ENCODE measurements around the gene CFI. TPM values are rescaled to one million over a fixed set of nuclear protein-coding genes. Genes with fewer than 3 reads are reported as not detected.
"Not testable (repeated sequence)": the region's sequence is repeated elsewhere in the genome, so short reads cannot be mapped to it uniquely, and the experiment has no call there.

Gene CFI
- total RNA-seq, 1 donor from 2014 or later: 426 TPM

GRCh38 chr4:109801099-109801789 lies 555 bp downstream of the CFI start:
- peak; percentile 50 for ATAC-seq
- no peak for DNase-seq (ENCODE audit: low spot score)

- DNase-seq (ENCODE audit: low spot score): no peak
- peak; percentile 35 for ATAC-seq
Observed at GRCh38 chr4:109798866-109799265, 2.9 kb downstream of the CFI start.

- DNase-seq (ENCODE audit: low spot score) (no peak), ATAC-seq (no peak)
Observed at GRCh38 chr4:109795059-109795458, 6.7 kb downstream of the CFI start.

- no peak for ATAC-seq
- DNase-seq (ENCODE audit: low spot score): no peak
Observed at GRCh38 chr4:109787807-109788206, 14.0 kb downstream of the CFI start.

- ATAC-seq (no peak), DNase-seq (ENCODE audit: low spot score) (no peak)
Observed at GRCh38 chr4:109786846-109787245, 15.0 kb downstream of the CFI start.

GRCh38 chr4:109782092-109782491 lies 19.7 kb downstream of the CFI start:
- not testable (repeated sequence) for ATAC-seq; DNase-seq (ENCODE audit: low spot score)

- ATAC-seq (peak; percentile 59), DNase-seq (ENCODE audit: low spot score) (no peak)
Observed at GRCh38 chr4:109764789-109765402, 36.9 kb downstream of the CFI start.

GRCh38 chr4:109764376-109764775 lies 37.4 kb downstream of the CFI start:
- peak; percentile 40 for ATAC-seq
- DNase-seq (ENCODE audit: low spot score): no peak

- ATAC-seq (no peak), DNase-seq (ENCODE audit: low spot score) (no peak)
Observed at GRCh38 chr4:109760682-109761081, 41.1 kb downstream of the CFI start.

GRCh38 chr4:109755656-109756055 lies 46.1 kb downstream of the CFI start:
- DNase-seq (ENCODE audit: low spot score) (no peak), ATAC-seq (no peak)

GRCh38 chr4:109754093-109754857 lies 47.5 kb downstream of the CFI start:
- peak; percentile 52 for ATAC-seq
- DNase-seq (ENCODE audit: low spot score): no peak

- DNase-seq (ENCODE audit: low spot score) (no peak), ATAC-seq (no peak)
Observed at GRCh38 chr4:109752525-109752924, 49.3 kb downstream of the CFI start.

GRCh38 chr4:109751852-109752251 lies 49.9 kb downstream of the CFI start:
- DNase-seq (ENCODE audit: low spot score): no peak
- ATAC-seq: no peak

GRCh38 chr4:109750652-109751244 lies 51.1 kb downstream of the CFI start:
- DNase-seq (ENCODE audit: low spot score) (no peak), ATAC-seq (no peak)

GRCh38 chr4:109749388-109750082 lies 52.3 kb downstream of the CFI start:
- ATAC-seq (peak; percentile 67), DNase-seq (ENCODE audit: low spot score) (no peak)

- ATAC-seq (no peak), DNase-seq (ENCODE audit: low spot score) (no peak)
Observed at GRCh38 chr4:109748114-109748513, 53.7 kb downstream of the CFI start.

GRCh38 chr4:109746728-109747127 lies 55.1 kb downstream of the CFI start:
- no peak for DNase-seq (ENCODE audit: low spot score)
- peak; percentile 86 for ATAC-seq

GRCh38 chr4:109745830-109746229 lies 56.0 kb downstream of the CFI start:
- no peak for ATAC-seq

GRCh38 chr4:109739547-109739946 lies 62.3 kb downstream of the CFI start:
- no peak for DNase-seq (ENCODE audit: low spot score)

More at GRCh38 chr4:109745830-109746229, 56.0 kb downstream of the CFI start:
- DNase-seq (ENCODE audit: low spot score): no peak

GRCh38 chr4:109738104-109738872 lies 63.5 kb downstream of the CFI start:
- ATAC-seq: no peak
- DNase-seq (ENCODE audit: low spot score): no peak

More at GRCh38 chr4:109739547-109739946, 62.3 kb downstream of the CFI start:
- no peak for ATAC-seq

All from left lobe of liver (tissue), 2 donors.